Naive thymus-derived CD4-positive, alpha-beta T cell (primary cell): ENCODE results near the gene SMCHD1. TPM values are rescaled to one million over a fixed set of nuclear protein-coding genes. Genes with fewer than 3 reads are reported as not detected.

ENCODE experiments used
- ATAC-seq: fragments of 150-1000 bp; cut with Tn5 transposase; 2 replicates; pipeline ENCODE4 v1.10.0; 2021; ENCODE audit warnings: mild to moderate bottlenecking, moderate library complexity
- CTCF ChIA-PET: fragments of 350-600 bp; sonication (Branson Sonifier 250); formaldehyde crosslinking; loops from one replicate; lab custom pipeline; 2021; ENCODE audit warnings: antibody characterized with exemption; lab: Charles Lee
- POLR2A ChIA-PET: fragments of 350-600 bp; sonication (Branson Sonifier 250); formaldehyde crosslinking; loops from one replicate; lab custom pipeline; 2021; ENCODE audit warnings: antibody characterized with exemption, inconsistent platforms; lab: Charles Lee
- DNase-seq, 9 donors: peaks; one replicate each; pipeline versions ENCODE4 v3.0.0 to v3.0.0-alpha.2; 2020 to 2022; ENCODE audit warnings: mixed read lengths in 1 of 9
- H3K27ac ChIP-seq: one replicate; pipeline ENCODE4 v1.7.0; 2013; ENCODE audit warnings: mild to moderate bottlenecking, low read depth, low read length, moderate library complexity
- H3K27me3 ChIP-seq, 2 donors: one replicate each; pipeline ENCODE4 v1.7.0; 2013; ENCODE audit warnings: low read length in 2 of 2, mild to moderate bottlenecking in 2 of 2, moderate library complexity in 2 of 2; ENCODE audit not compliant: control insufficient read depth in 2 of 2, insufficient read depth in 2 of 2
- H3K36me3 ChIP-seq, 3 experiments: 1 replicate in 2 of 3; 2 replicates in 1 of 3; pipeline ENCODE4 v1.7.0; 2013; ENCODE audit warnings: low read length in 3 of 3, mild to moderate bottlenecking in 3 of 3, moderate library complexity in 1 of 3; ENCODE audit not compliant: insufficient read depth in 3 of 3, control insufficient read depth in 2 of 3
- H3K4me1 ChIP-seq, 2 donors: one replicate each; pipeline ENCODE4 v1.7.0; 2013; ENCODE audit warnings: low read length in 2 of 2, mild to moderate bottlenecking in 2 of 2, moderate library complexity in 1 of 2; ENCODE audit not compliant: control insufficient read depth in 2 of 2, insufficient read depth in 2 of 2
- H3K4me3 ChIP-seq: 2 replicates; pipeline ENCODE4 v1.7.0; 2013; ENCODE audit warnings: mild to moderate bottlenecking, low read length
- H3K9me3 ChIP-seq, 3 experiments: 1 replicate in 2 of 3; 2 replicates in 1 of 3; pipeline ENCODE4 v1.7.0; 2013; ENCODE audit warnings: low read length in 3 of 3; ENCODE audit not compliant: control insufficient read depth in 2 of 3
- H3K27ac Mint-ChIP-seq, 9 donors: one replicate each; pipeline ENCODE4 v1.8.0; 2020 to 2022; ENCODE audit warnings: mixed read lengths in 9 of 9, mild to moderate bottlenecking in 8 of 9, moderate library complexity in 5 of 9, inconsistent platforms in 2 of 9
- H3K27me3 Mint-ChIP-seq, 5 donors: one replicate each; pipeline ENCODE4 v1.8.0; 2021 to 2022; ENCODE audit warnings: mixed read lengths in 5 of 5, mild to moderate bottlenecking in 1 of 5
- H3K36me3 Mint-ChIP-seq, 5 donors: one replicate each; pipeline ENCODE4 v1.8.0; 2020 to 2022; ENCODE audit warnings: mixed read lengths in 5 of 5, mild to moderate bottlenecking in 3 of 5, inconsistent platforms in 1 of 5
- H3K4me1 Mint-ChIP-seq, 7 donors: one replicate each; pipeline ENCODE4 v1.8.0; 2020 to 2022; ENCODE audit warnings: mixed read lengths in 7 of 7, mild to moderate bottlenecking in 3 of 7, inconsistent platforms in 1 of 7
- H3K4me3 Mint-ChIP-seq, 10 donors: one replicate each; pipeline ENCODE4 v1.8.0; 2020 to 2022; ENCODE audit warnings: mild to moderate bottlenecking in 10 of 10, mixed read lengths in 10 of 10, moderate library complexity in 6 of 10, inconsistent platforms in 2 of 10
- H3K9me3 Mint-ChIP-seq, 11 donors: one replicate each; pipeline ENCODE4 v1.8.0; 2020 to 2022; ENCODE audit warnings: mixed read lengths in 11 of 11, mild to moderate bottlenecking in 4 of 11, inconsistent platforms in 1 of 11, moderate library complexity in 1 of 11
- intact Hi-C, 2 donors: fragments of 100-400 bp; cut with micrococcal nuclease; formaldehyde crosslinking; loops; one replicate each; pipeline ENCODE4 v1.15.1; 2023
- polyA plus RNA-seq, 2 donors: library from polyadenylated mRNA; unstranded; fragments of 300-500 nt; fragmentation: Illumina TruSeq; gene quantifications; one replicate each; pipeline ENCODE4 v1.2.3, GENCODE V29; 2021
- total RNA-seq, 6 experiments: library from RNA in 5 of 6; stranded (reverse) in 5 of 6; gene quantifications; 1 replicate in 5 of 6; 2 replicates in 1 of 6; pipeline ENCODE4 v1.2.3 and lab custom pipeline; 2021 to 2026

SMCHD1 gene
- total and polyA plus RNA-seq, 7 experiments from 2014 or later, result 41.4 to 305 (median 234) TPM

- ATAC-seq, result peak; percentile 47
- Histone ChIP-seq H3K4me1 (peaks cover 65 to 74% of the 10 kb centered on the region in 2 donors), H3K4me3 (peak overlapping the region; percentile 46), H3K36me3 (no peaks in the 10 kb centered on the region), H3K9me3 (no peaks in the 10 kb centered on the region), H3K27me3 (no peaks in the 10 kb centered on the region), H3K27ac (peak overlapping the region; percentile 83)
- Mint-ChIP-seq H3K36me3 (peaks cover 5 to 39% (median 13%) of the 10 kb centered on the region in 5 donors), H3K9me3 (peaks cover 0 to 20% (median 9%) of the 10 kb centered on the region in 11 donors), H3K27me3 (no peaks in the 10 kb centered on the region), H3K4me3 (peak overlapping the region in 9 of 10 donors; percentile 68 to 93 (median 86)), H3K4me1 (peaks cover 0 to 100% (median 79%) of the 10 kb centered on the region in 7 donors), H3K27ac (peak overlapping the region in 6 of 9 donors; percentile 98 to 100 (median 100))
- intact Hi-C loops, result loop anchor here (1.0 to 5.0 kb wide), 14 partner anchors 8 to 1824 kb away; partner anchors contain the start of genes METTL4 (in 2 of the 2), NDC80 (in 2 of the 2), MYL12A (in 1 of the 2) and SMCHD1 (in 1 of the 2)
- CTCF ChIA-PET, result interaction anchor here (0.6 to 2.8 kb wide), 19 partner anchors 8 to 94 kb away, joined by 3 to 22 read pairs (median 4); partner anchors contain the start of genes METTL4, NDC80 and SMCHD1
- POLR2A ChIA-PET, result interaction anchor here (0.6 to 13.4 kb wide), 31 partner anchors 10 to 813 kb away, joined by 3 to 424 read pairs (median 9); partner anchors contain the start of genes METTL4, NDC80 and SMCHD1
- no peak for DNase-seq
Measured at GRCh38 chr18:2636126-2636631, 19.3 kb upstream of the SMCHD1 start.

GRCh38 chr18:2641638-2642037 is 13.9 kb upstream of the SMCHD1 start:
- H3K27ac Mint-ChIP-seq, result peak overlapping the region in 3 of 9 donors; percentile 91 to 99 (median 95)
- peaks cover 0 to 22% (median 0%) of the 10 kb centered on the region in 5 donors for H3K36me3 Mint-ChIP-seq
- ATAC-seq (peak; percentile 18), DNase-seq (peak in 7 of 9 donors; percentile 38 to 58 (median 52))
- no peaks in the 10 kb centered on the region for H3K27me3 ChIP-seq
- ChIA-PET CTCF (interaction anchor here (0.6 to 1.1 kb wide), 5 partner anchors 8 to 53 kb away, joined by 3 to 4 read pairs (median 3); no protein-coding TSS in a partner anchor), POLR2A (interaction anchor here (1.3 to 13.4 kb wide), 7 partner anchors 10 to 71 kb away, joined by 9 to 424 read pairs (median 30); partner anchors contain the start of genes METTL4, NDC80 and SMCHD1)
- intact Hi-C loops, result loop anchor here (1.0 to 10.0 kb wide), 5 partner anchors 13 to 1827 kb away; partner anchors contain the start of genes SMCHD1 (in 1 of the 2) and YES1 (in 1 of the 2)
- peaks cover 70 to 73% of the 10 kb centered on the region in 2 donors for H3K4me1 ChIP-seq
- H3K36me3 ChIP-seq, result no peaks in the 10 kb centered on the region
- H3K4me3 ChIP-seq, result peak overlapping the region; percentile 36
- H3K9me3 Mint-ChIP-seq, result peaks cover 0 to 6% (median 0%) of the 10 kb centered on the region in 11 donors
- peak overlapping the region; percentile 83 for H3K27ac ChIP-seq
- H3K27me3 Mint-ChIP-seq, result no peaks in the 10 kb centered on the region
- H3K4me1 Mint-ChIP-seq, result peaks cover 0 to 54% (median 47%) of the 10 kb centered on the region in 7 donors
- no peaks in the 10 kb centered on the region for H3K9me3 ChIP-seq
- peak overlapping the region in 9 of 10 donors; percentile 73 to 87 (median 84) for H3K4me3 Mint-ChIP-seq

- ChIA-PET POLR2A (interaction anchor here (0.8 to 13.4 kb wide), 10 partner anchors 9 to 72 kb away, joined by 3 to 424 read pairs (median 19); partner anchors contain the start of genes METTL4, NDC80 and SMCHD1), CTCF (interaction anchor here (1.1 kb wide), 1 partner anchor 9 kb away, joined by 3 read pairs; no protein-coding TSS in a partner anchor)
- Histone ChIP-seq H3K4me1 (peaks cover 65 to 66% of the 10 kb centered on the region in 2 donors), H3K27me3 (no peaks in the 10 kb centered on the region), H3K4me3 (no peak overlapping the region), H3K27ac (peak overlapping the region; percentile 83), H3K36me3 (no peaks in the 10 kb centered on the region), H3K9me3 (no peaks in the 10 kb centered on the region)
- H3K9me3 Mint-ChIP-seq, result peaks cover 0 to 5% (median 0%) of the 10 kb centered on the region in 11 donors
- ATAC-seq (no peak), DNase-seq (no peak)
- intact Hi-C loops, result loop anchor here in 1 of 2 donors (10.0 kb wide), 2 partner anchors 952 to 1828 kb away; partner anchors contain the start of gene YES1
- H3K36me3 Mint-ChIP-seq, result peaks cover 0 to 21% (median 0%) of the 10 kb centered on the region in 5 donors
- H3K27ac Mint-ChIP-seq, result peak overlapping the region in 1 of 9 donors; percentile 77
- no peaks in the 10 kb centered on the region for H3K27me3 Mint-ChIP-seq
- H3K4me1 Mint-ChIP-seq, result peaks cover 9 to 44% (median 42%) of the 10 kb centered on the region in 7 donors
- peak overlapping the region in 4 of 10 donors; percentile 5 to 43 (median 36) for H3K4me3 Mint-ChIP-seq
Measured at GRCh38 chr18:2642771-2643170, 12.8 kb upstream of the SMCHD1 start.

- Mint-ChIP-seq H3K36me3 (peaks cover 0 to 14% (median 0%) of the 10 kb centered on the region in 5 donors), H3K27me3 (no peaks in the 10 kb centered on the region), H3K27ac (no peak overlapping the region), H3K4me1 (peaks cover 9 to 28% (median 24%) of the 10 kb centered on the region in 7 donors), H3K4me3 (no peak overlapping the region), H3K9me3 (peaks cover 0 to 1% (median 0%) of the 10 kb centered on the region in 11 donors)
- intact Hi-C loops, result loop anchor here in 1 of 2 donors (1.0 to 10.0 kb wide), 3 partner anchors 8 to 1830 kb away; partner anchors contain the start of gene YES1
- peaks cover 48 to 49% of the 10 kb centered on the region in 2 donors for H3K4me1 ChIP-seq
- no peaks in the 10 kb centered on the region for H3K9me3 ChIP-seq
- H3K27me3 ChIP-seq, result no peaks in the 10 kb centered on the region
- no peak for DNase-seq
- H3K27ac ChIP-seq, result no peak overlapping the region
- POLR2A ChIA-PET, result interaction anchor here (0.7 to 13.4 kb wide), 4 partner anchors 8 to 17 kb away, joined by 3 to 424 read pairs (median 28); partner anchors contain the start of gene SMCHD1
- CTCF ChIA-PET, result no interaction called here
- no peak overlapping the region for H3K4me3 ChIP-seq
- H3K36me3 ChIP-seq, result no peaks in the 10 kb centered on the region
- ATAC-seq, result peak; percentile 41
Measured at GRCh38 chr18:2644535-2644934, 11.0 kb upstream of the SMCHD1 start.

- Histone ChIP-seq H3K9me3 (no peaks in the 10 kb centered on the region), H3K36me3 (peaks cover 0 to 14% (median 0%) of the 10 kb centered on the region in 3 experiments), H3K4me1 (peaks cover 8 to 20% of the 10 kb centered on the region in 2 donors), H3K27me3 (no peaks in the 10 kb centered on the region), H3K27ac (no peak overlapping the region), H3K4me3 (no peak overlapping the region)
- DNase-seq, result no peak
- intact Hi-C loops, result no loop called here
- H3K4me3 Mint-ChIP-seq, result peak overlapping the region in 2 of 10 donors; percentile 17 to 25
- peaks cover 0 to 7% (median 0%) of the 10 kb centered on the region in 5 donors for H3K36me3 Mint-ChIP-seq
- ChIA-PET CTCF (interaction anchor here (1.5 kb wide), 1 partner anchor 16 kb away, joined by 5 read pairs; no protein-coding TSS in a partner anchor), POLR2A (interaction anchor here (0.7 to 6.5 kb wide), 3 partner anchors 10 to 17 kb away, joined by 3 to 98 read pairs (median 30); no protein-coding TSS in a partner anchor)
- no peaks in the 10 kb centered on the region for H3K27me3 Mint-ChIP-seq
- H3K27ac Mint-ChIP-seq, result peak overlapping the region in 1 of 9 donors; percentile 24
- peaks cover 10 to 50% (median 32%) of the 10 kb centered on the region in 7 donors for H3K4me1 Mint-ChIP-seq
- ATAC-seq, result no peak
- no peaks in the 10 kb centered on the region for H3K9me3 Mint-ChIP-seq
Measured at GRCh38 chr18:2651981-2652380, 3.5 kb upstream of the SMCHD1 start.

GRCh38 chr18:2653467-2653866 is 2.1 kb upstream of the SMCHD1 start:
- H3K4me1 Mint-ChIP-seq, result peaks cover 16 to 51% (median 38%) of the 10 kb centered on the region in 7 donors
- ChIA-PET POLR2A (interaction anchor here (0.5 to 6.5 kb wide), 12 partner anchors 11 to 324 kb away, joined by 3 to 98 read pairs (median 4); no protein-coding TSS in a partner anchor), CTCF (interaction anchor here (0.9 to 1.4 kb wide), 2 partner anchors 17 to 59 kb away, joined by 3 to 7 read pairs; no protein-coding TSS in a partner anchor)
- H3K4me3 Mint-ChIP-seq, result peak overlapping the region in 9 of 10 donors; percentile 7 to 94 (median 43)
- peak overlapping the region in 7 of 9 donors; percentile 28 to 98 (median 83) for H3K27ac Mint-ChIP-seq
- Histone ChIP-seq H3K36me3 (peaks cover 0 to 14% (median 3%) of the 10 kb centered on the region in 3 experiments), H3K4me1 (peaks cover 11 to 27% of the 10 kb centered on the region in 2 donors), H3K9me3 (no peaks in the 10 kb centered on the region), H3K27ac (no peak overlapping the region), H3K4me3 (no peak overlapping the region), H3K27me3 (no peaks in the 10 kb centered on the region)
- DNase-seq (no peak), ATAC-seq (no peak)
- H3K9me3 Mint-ChIP-seq, result no peaks in the 10 kb centered on the region
- H3K27me3 Mint-ChIP-seq, result no peaks in the 10 kb centered on the region
- H3K36me3 Mint-ChIP-seq, result peaks cover 0 to 16% (median 5%) of the 10 kb centered on the region in 5 donors
- intact Hi-C loops, result no loop called here
